ENCODE measurements around the gene NUP98.

Gene NUP98

DNA sequence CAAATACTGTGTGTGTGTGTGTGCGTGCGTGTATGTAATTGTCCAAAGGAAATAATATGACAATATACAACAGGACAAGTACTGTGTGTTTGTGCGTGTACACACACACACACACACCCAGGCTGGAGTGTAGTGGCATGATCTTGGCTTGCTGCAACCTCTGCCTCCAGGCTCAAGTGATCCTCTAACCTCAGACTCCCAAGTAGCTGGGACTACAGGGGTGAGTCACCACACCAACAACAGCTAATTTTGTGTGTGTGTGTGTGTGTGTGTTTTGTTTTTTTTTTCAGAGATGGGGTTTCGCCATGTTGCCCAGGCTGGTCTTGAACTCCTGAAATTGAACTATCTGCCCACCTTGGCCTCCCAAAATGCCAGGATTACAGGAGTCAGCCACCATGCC is 61.5 kb downstream of the NUP98 start:
- no peak for DNase-seq (ENCODE audit: low read depth in 2 of 2)

DNA sequence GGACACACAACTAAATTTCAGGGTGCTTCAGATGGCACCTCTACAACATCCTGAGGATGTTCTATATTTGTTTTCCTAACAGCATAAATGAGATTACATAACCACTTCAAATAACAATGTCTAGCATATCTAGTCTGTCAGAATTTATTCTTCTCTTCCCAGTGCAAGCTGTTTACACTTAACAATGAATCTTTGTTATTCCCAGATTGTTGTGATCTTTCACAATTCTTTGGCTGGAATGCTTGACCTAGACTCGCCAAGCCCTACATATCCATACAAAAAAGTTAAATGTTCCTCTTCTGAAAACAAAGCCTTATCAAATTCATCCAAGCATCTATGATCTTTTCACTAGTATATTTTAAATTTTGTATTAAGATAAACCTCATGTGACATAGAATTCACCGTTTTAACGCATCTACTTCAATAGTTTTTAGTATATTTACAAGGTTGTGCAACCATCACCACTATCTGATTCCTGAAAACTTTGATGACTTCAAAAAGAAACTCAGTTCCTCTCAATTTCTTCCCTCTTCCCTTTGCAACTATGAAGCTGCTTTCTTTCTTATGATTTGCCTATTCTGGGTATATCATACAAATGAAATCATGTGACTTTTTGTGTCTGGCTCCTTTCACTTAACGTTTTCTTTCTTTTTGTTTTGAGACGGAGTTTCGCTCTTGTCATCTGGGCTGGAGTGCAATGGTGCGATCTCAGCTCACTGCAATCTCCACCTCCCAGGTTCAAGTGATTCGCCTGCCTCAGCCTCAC is 64.5 kb downstream of the NUP98 start:
- no peak for DNase-seq (ENCODE audit: low read depth in 2 of 2)

DNA sequence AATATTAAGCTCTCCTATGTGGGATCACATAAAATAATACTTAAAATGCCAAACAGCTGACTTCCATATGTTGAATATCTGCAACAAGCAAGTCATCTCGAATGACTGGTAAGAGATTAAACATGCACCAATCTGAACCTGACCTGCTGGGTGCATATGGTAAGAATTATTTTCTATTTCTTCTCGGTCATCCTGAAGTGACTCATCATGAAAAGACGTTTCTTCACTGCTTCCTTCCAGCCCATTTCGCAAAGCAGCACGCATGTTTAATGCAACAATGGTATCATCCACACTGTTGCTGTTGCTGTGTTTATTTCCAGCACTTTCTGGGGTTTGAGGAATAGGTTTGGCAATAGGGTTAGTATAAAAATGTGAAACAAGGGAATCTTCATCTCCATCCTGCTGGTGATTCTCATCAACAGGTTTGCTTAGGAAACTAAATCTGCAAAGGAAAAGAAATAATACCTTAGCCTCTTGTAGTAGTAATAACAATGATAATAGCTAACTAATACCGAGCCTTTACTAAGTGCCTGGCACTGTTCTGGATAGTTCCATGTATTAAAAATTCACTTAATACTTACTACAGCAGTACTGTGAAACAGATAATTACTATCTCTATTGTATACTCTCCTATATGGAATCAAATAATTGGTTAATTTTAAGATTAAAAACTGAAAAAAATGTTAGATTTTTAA is 74.2 kb downstream of the NUP98 start:
- no peak for DNase-seq (ENCODE audit: low read depth in 2 of 2)

DNA sequence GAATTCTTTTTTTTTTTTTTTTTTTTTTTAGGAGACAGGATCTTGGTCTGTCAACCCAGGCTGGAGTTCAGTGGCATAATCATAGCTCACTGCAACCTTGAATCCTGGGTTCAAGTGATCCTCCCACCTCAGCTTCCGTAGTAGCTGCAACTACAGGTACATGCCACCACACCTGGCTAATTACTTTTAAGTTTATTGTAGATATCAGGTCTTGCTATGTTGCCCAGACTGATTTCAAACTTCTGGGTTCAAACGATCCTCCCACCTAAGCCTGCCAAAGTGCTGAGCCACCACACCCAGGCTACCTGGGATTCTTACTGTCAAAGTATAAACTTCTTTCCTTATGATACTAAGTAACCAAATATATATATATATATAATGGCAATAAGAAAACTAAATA is 75.3 kb downstream of the NUP98 start:
- DNase-seq (ENCODE audit: low read depth in 2 of 2), result no peak

DNA sequence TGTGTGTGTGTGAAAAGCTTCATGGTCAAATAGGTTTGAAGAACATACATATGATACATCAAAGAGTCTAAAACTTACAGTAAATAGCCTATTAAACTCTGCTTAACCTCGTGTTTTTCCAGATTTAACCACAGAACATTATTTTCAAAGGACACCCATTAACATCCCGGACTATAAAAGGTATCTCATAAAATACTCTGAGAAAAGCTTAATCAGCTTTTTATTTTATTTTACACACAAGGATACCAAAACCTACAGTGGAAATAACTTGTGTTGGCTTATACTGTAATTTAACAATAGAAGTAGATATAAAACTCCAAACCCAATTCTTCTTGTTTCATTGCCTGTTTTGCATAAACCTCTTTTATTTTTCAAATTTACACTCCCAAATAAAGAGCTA is 76.4 kb downstream of the NUP98 start:
- DNase-seq (ENCODE audit: low read depth in 2 of 2), result no peak

DNA sequence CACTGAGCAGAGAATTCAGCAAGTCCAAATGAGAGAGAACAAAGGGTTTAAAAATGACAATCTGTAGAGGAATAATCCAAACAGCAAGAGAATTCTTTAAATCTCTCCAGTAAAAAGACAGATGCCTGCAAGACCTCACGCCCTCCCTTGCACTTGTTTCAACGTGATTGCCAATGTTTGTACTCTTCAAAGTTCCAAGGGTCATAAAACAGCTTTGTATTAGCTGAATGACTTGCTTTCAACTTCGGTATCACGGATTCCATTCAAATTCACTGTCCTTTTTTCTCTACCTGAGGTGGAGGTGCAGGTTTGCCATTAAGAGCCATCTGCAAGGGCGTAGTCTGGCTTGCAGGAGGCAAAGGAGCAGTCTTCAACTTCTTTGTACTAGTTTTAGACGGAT is 85.1 kb downstream of the NUP98 start:
- DNase-seq (ENCODE audit: low read depth in 2 of 2), result no peak

DNA sequence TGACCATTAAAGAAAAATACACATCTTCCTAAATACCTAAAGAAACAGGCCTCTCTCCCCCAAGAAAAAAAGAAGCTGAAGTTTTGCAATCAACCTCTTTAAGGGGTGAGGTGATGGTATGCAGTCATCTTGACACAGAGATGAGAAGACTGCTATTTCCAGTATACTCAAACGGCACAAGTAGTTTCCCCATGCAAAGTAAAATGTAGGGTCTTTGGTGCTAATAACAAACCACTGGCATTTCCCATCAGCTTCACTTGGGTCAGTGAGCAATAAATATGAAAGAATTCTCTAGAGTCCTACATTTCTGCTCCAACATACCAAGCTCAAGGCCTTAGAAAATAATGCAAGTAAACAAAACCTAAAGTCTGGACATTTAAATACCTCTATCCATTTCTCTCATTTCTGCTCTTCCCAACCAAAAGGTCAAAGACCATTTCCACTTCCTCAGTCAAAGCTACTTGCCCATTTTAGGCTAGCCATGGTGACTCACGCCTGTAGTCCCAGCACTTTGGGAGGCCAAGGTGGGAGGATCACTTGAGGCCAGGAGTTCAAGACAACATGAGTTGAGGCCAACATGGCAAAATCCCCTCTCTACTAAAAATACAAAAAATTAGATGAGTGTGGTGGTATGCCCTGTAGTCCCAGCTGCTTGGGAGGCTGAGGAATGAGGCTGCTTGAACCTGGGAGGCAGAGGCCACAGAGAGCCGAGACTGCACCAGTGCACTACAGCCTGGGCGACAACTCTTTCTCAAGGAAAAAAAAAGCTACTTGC is 86.7 kb downstream of the NUP98 start:
- DNase-seq (ENCODE audit: low read depth in 2 of 2), result no peak

DNA sequence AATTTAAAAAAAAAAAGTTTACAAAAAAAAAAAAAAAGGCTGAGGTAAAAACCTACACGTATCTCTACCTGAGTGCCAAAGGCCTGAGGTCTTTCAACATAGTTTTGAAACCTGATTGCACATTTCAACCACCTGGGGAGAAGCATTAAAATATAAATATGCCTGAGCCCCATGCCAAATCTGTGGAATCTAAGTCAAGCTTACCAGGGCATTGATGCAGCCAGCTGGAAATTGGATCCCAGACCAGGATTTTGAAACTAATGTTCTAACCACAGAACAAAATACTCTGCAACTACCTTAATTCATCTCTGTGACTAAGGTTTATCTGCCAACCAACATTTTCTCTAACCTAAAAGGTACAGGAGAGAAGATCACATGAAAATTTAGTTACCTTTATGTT is 87.4 kb downstream of the NUP98 start:
- DNase-seq (ENCODE audit: low read depth in 2 of 2), result no peak

DNA sequence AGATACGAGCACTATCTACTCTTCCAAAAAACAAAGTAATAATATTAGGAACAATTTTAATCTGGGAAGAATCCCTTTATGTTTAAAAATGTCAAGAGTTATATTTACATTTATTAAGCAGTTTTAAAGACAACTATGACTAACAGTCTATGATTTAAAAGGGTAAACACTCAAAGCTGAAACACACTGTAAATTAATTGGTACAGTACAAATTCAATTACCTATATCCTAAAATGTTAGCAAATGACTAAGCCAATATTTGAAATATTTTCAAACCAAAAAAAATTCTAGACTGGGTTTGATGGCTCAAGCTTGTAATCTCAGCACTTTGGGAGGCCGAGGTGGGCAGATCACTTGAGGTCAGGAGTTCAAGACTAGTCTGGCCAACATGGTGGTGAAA is 90.2 kb downstream of the NUP98 start:
- no peak for DNase-seq (ENCODE audit: low read depth in 2 of 2)

DNA sequence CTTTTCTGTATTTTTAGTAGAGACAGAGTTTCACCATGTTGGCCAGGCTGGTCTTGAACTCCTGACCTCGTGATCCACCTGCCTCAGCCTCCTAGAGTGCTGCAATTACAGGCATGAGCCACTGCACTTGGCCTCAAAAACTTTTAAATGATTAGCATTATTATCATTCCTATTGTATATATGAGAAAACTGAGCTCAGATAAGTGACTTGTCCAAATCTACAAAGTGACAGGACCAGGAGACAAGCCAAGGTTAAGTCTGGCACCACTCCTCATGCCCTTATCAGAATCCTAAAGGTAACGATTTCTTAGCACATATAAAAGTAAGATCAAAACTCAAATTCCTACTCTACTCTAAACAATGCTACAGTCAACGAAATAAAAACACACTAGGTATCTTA is 94.0 kb downstream of the NUP98 start:
- DNase-seq (ENCODE audit: low read depth in 2 of 2), result no peak

DNA sequence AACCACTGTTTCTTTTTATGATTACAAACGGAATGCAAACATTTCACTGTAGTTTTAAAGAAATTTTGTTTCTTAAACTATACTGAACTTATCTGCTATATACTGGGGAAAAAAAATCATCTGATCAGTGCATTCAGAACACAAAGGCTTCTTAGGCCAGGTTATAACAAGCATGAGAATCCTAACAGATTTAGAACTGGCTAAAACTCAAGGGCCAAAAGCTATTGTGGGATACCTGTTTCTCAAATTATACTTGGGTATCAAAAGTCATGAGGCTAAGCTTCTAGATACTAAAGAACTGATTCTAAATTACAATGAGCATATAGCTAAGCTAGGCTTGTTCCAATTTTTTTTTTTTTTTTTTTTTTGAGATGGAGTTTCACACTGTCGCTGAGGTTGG is 96.4 kb downstream of the NUP98 start:
- no peak for DNase-seq (ENCODE audit: low read depth in 2 of 2)

DNA sequence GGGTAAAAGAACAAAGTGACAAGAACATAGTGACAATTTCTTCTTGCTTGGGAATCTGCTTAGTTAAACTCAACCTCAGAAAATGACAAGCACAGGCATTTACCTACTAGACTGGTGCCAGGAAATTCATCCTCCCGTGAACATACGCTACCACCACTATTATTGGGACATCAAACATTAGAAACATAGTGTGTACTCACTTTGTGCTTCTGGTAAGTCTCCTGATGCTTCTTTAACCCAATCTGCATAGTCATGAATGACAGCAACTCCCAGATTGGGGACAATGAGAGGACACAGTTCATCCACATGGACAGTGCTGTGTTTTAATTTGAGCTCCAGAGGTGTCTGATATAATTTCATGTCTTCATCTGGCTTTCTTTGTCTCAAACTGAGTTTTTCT is 96.9 kb downstream of the NUP98 start:
- DNase-seq (ENCODE audit: low read depth in 2 of 2), result no peak

DNA sequence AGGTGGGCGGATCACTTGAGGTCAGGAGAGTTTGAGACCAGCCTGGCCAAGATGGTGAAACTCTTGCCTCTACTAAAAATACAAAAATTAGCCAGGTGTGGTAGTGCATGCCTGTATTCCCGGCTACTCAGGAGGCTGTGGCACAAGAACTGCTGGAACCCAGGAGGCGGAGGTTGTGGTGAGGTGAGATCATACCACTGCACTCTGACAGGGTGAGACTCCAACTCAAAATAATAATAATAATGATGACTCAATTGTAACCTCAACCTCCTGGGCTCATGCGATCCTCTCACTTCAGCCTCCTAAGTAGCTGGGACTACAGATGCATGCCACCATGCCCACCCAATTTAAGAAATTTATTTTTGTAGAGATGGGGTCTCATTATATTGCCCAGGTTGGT is 110.6 kb downstream of the NUP98 start:
- no peak for DNase-seq (ENCODE audit: low read depth in 2 of 2)

DNA sequence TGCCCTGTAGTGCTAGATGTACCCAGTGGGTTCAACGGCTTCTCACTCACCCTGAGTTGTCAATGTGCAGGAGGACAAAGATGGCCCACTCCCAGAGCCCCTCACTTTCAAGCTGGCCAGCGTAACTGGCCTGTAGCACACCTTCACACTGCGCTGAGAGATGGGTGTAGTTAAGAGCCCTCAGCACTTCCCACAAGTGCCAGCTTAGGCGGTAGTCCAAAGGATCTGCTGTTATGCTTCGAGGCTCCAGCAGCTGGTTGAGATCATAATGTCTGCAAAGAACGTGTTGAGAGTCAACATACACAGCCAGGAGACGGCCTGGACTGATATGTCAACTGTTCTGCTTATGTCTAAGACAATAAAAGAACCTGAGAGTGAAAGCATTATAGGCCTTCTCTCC is 111.4 kb downstream of the NUP98 start:
- no peak for DNase-seq (ENCODE audit: low read depth in 2 of 2)

DNA sequence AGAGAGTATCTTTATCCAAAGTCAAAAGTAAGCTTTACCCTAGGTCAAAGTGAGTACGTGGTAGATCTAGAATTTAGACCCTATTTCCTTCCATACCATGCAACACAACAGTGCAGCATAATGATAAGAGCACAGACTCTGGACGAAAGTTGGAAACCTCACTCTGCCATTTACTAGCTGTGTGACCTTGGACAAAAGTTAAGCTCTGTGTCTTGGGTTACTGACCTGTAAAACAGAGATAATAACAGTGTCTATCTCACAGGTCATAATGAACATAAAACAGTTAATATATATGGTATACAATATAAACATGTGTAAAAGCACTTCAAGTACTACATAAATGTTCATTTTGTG is 112.6 kb downstream of the NUP98 start:
- no peak for DNase-seq (ENCODE audit: low read depth in 2 of 2)

DNA sequence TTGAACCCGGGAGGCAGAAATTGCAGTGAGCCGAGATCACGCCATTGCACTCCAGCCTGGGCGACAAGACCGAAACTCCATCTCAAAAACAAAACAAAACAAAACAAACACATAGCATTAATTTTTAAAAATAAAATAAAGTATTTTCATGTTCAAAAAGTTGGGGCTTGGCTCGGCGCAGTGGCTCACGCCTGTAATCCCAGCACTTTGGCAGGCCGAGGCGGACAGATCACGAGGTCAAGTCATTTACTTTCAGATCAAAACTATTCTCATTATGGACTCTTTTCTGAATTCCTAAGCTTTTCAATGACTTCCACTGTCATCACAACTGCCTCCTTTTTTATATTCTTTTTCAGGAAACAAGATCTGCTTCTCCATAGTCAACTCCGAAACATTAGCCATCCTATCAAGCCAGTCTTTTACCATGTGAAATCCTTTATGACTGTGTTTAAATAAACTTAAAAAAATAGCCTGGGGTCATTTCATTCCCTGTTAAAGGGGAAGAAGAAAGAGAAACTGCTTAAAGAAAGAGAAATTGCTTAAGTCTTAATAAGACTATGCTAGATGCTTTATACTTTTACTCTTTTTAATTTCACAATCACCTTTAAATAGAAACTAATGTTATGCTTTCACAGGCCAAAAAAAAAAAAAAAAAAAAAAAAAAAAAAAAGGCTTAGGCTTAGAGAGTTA is 113.1 kb downstream of the NUP98 start:
- no peak for DNase-seq (ENCODE audit: low read depth in 2 of 2)

DNA sequence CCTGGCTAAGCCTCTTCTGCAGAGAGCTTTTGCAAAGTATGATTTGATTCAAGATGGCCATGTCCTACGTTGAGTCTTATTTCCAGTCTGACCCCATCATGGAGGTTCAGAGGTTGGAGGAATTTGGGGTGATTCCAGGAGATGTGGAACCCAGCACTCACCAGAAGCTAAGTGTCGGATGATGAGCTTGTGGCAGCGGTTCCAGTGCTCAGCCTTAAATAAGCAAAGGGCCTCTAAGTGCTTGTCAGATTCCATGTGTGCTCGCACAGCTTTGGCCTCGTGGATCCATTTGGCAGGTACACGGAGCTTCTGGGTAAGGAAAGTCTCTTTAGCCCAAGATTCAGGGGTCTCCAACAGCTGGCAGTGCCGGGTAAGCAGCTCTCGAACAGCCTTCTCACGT is 114.3 kb downstream of the NUP98 start:
- no peak for DNase-seq (ENCODE audit: low read depth in 2 of 2)

DNA sequence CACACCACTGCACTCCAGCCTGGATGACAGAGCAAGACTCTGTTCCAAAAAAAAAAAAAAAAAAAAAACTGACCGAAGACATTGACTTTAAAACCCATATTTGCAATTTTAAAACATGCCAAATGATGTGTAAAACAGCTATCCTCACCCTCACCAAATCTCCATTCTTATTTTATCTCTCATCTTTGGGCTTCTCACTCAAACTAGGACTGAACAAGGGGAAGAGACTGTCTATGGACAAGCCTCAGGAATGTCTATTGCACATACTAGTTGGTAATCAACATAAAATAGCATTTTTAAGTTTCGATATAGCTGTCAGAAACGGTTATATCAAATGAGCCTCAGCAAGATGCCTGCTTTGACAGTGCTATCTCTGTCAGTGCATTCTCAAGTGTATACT is 118.3 kb downstream of the NUP98 start:
- no peak for DNase-seq (ENCODE audit: low read depth in 2 of 2)

DNA sequence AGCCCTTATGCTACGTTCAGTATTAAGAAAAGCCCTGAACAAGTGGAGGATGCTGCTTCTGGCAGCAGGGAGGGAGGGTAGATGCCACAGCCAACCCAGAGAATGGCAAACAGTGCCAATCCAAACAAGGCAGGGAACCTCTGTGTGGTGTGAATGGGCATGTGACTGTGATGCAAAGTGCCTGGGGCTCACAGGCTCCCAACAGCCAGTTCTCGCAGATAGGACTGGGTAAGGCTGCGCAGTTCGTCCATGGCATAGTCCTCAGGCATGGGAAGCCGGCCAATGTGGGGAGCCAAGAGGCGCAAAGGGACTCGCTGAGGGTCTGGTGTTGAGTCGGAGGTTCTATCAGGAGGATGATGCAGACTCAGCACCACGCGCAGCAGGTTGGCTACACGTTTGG is 121.4 kb downstream of the NUP98 start:
- DNase-seq (ENCODE audit: low read depth in 2 of 2), result no peak

DNA sequence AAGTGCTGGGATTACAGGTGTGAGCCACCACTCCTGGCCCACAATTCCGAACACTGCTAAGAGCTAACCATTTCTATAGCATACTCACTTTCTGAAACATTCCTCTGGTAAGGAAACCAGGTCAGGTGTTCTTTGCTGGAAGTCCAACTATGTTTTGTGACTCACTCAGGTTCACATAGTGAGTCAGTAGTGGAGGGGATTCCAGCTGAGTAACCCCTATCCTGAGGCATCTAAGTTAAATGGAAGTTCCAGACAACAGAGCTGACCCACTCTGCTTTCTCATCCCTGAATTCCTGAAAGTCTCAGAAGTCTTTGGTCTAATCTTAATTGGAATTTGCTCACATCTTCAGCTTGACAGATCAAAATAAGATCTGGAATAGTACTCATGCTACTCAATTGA is 123.2 kb downstream of the NUP98 start:
- DNase-seq (ENCODE audit: low read depth in 2 of 2), result no peak

DNA sequence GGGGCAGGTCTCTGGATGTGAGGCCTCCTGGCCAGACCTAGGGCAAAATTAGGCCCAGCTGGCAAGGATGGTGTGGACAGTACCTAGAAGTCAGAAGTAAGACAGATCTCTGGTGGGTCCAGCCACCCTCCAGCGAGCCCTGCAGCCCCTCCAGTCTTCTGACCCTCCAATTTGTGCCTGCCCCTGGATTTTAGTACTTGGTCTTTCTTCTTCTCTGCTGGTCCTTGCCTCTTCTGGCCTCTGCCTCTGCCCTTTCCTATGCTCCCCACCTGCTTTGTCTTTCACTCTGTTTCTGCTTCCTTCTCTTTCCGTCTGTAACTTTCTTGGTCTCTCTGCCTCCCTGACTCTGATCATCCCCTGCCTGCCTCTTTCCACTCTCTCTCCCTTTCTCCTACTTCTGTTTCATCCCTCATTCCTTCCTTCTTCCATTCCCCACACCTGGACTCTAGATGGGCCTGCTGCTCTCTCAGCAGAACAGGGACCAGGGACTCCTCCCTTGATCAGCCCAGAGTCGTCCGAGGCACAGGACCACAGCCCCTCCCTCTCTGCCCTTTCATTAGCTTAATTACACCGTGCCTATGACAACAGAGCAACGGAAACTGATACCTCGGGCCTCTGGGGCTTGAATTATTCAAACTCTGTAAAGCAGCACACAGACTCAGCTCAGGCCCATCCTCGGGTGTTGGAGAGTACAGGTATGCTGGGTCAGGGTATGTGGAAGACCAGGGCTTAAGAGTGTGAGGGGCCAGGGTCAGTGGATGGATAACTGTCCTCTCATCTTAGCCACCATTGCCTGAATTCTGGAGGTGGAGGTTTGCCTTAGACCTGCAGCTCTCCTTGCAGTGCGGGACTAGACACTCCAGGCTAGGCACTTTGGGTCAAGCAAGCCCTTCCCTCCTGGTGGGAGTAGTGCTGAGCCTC is 125.8 kb downstream of the NUP98 start, which contains the start of gene CHRNA10:
TSS of gene CHRNA10 (minus strand) at position 51 of the 921 bp plus-strand sequence. CDS start 72 bp downstream, outside the sequence.
- DNase-seq (ENCODE audit: low read depth in 2 of 2), result no peak
